Measurements from ENCODE around the gene SULT1A1. TPM values are rescaled to one million over a fixed set of nuclear protein-coding genes. Genes with fewer than 3 reads are reported as not detected.

The SULT1A1 gene
- total RNA-seq, 1 experiment from 2014 or later, result 3.2 TPM

- ChIA-PET POLR2A (no interaction called here), CTCF (no interaction called here)
- Mint-ChIP-seq H3K4me3 (no peak overlapping the region), H3K27ac (no peak overlapping the region), H3K27me3 (ENCODE audit: low read depth) (no peaks in the 10 kb centered on the region), H3K36me3 (peaks cover 12% of the 10 kb centered on the region), H3K4me1 (no peaks in the 10 kb centered on the region), H3K9me3 (no peaks in the 10 kb centered on the region)
- ATAC-seq (no peak), DNase-seq (ENCODE audit: low spot score) (no peak)
- no peak for TF ChIP-seq CREM (CRISPR knock-in tag; IDR thresholded peaks at IDR 0.05)
- no peak for TF ChIP-seq JAZF1 (CRISPR knock-in tag; IDR thresholded peaks at IDR 0.05)
- no peak for TF ChIP-seq PREB (CRISPR knock-in tag; IDR thresholded peaks at IDR 0.05; ENCODE audit: borderline replicate concordance)
- TF ChIP-seq ATF3 (CRISPR knock-in tag; conservative IDR thresholded peaks at IDR 0.05), result no peak
- TF ChIP-seq SP1 (CRISPR knock-in tag; conservative IDR thresholded peaks at IDR 0.05), result no peak
- no peak for TF ChIP-seq ZNF416 (CRISPR knock-in tag; IDR thresholded peaks at IDR 0.05)
- no peak for TF ChIP-seq E2F4 (CRISPR knock-in tag; IDR thresholded peaks at IDR 0.05; ENCODE audit: borderline replicate concordance, low read depth)
- TF ChIP-seq ATF1 (CRISPR knock-in tag; IDR thresholded peaks at IDR 0.05), result no peak
- no peak for TF ChIP-seq SOX15 (CRISPR knock-in tag; IDR thresholded peaks at IDR 0.05)
- no peak for TF ChIP-seq TEAD1 (CRISPR knock-in tag; IDR thresholded peaks at IDR 0.05)
- no peak for TF ChIP-seq NR3C1 (CRISPR knock-in tag; conservative IDR thresholded peaks at IDR 0.05; ENCODE audit: low read depth)
- no peak for TF ChIP-seq NR1H2 (CRISPR knock-in tag; IDR thresholded peaks at IDR 0.05)
- TF ChIP-seq ARID4B (CRISPR knock-in tag; IDR thresholded peaks at IDR 0.05; ENCODE audit: borderline replicate concordance), result no peak
- no peak for TF ChIP-seq JUN (CRISPR knock-in tag; IDR thresholded peaks at IDR 0.05)
- no peak for TF ChIP-seq TP53 (CRISPR knock-in tag; IDR thresholded peaks at IDR 0.05)
- TF ChIP-seq ZNF396 (CRISPR knock-in tag; IDR thresholded peaks at IDR 0.05; ENCODE audit: borderline replicate concordance), result no peak
- TF ChIP-seq ZBTB21 (CRISPR knock-in tag; IDR thresholded peaks at IDR 0.05; ENCODE audit: borderline replicate concordance), result no peak
- TF ChIP-seq RORB (CRISPR knock-in tag; IDR thresholded peaks at IDR 0.05), result no peak
- no peak for TF ChIP-seq USF2 (CRISPR knock-in tag; IDR thresholded peaks at IDR 0.05)
- TF ChIP-seq MXD4 (CRISPR knock-in tag; IDR thresholded peaks at IDR 0.05; ENCODE audit: borderline replicate concordance), result no peak
Observed at GRCh38 chr16:28589930-28590329, 19.9 kb downstream of the SULT1A1 start.

GRCh38 chr16:28589069-28589468 lies 20.8 kb downstream of the SULT1A1 start:
- DNase-seq (ENCODE audit: low spot score), result no peak
- no peak overlapping the region for H3K27ac Mint-ChIP-seq
- CTCF ChIA-PET, result no interaction called here
- no peaks in the 10 kb centered on the region for H3K4me1 Mint-ChIP-seq
- TF ChIP-seq SMAD4 (CRISPR knock-in tag; IDR thresholded peaks at IDR 0.05), result no peak
- TF ChIP-seq FOXJ3 (CRISPR knock-in tag; IDR thresholded peaks at IDR 0.05; ENCODE audit: borderline replicate concordance), result no peak
- no peak for TF ChIP-seq TEAD4 (CRISPR knock-in tag; IDR thresholded peaks at IDR 0.05)
- no peak for TF ChIP-seq MAX (CRISPR knock-in tag; IDR thresholded peaks at IDR 0.05)
- H3K36me3 Mint-ChIP-seq, result peaks cover 15% of the 10 kb centered on the region
- H3K27me3 Mint-ChIP-seq (ENCODE audit: low read depth), result no peaks in the 10 kb centered on the region
- no peak overlapping the region for H3K4me3 Mint-ChIP-seq
- no peak for ATAC-seq
- no peaks in the 10 kb centered on the region for H3K9me3 Mint-ChIP-seq
- POLR2A ChIA-PET, result no interaction called here

Data from WTC11 (cell line).